ENCODE data around the gene GRIK5. TPM values are rescaled to one million over a fixed set of nuclear protein-coding genes. Genes with fewer than 3 reads are reported as not detected.

Gene GRIK5
- polyA plus RNA-seq, 1 donor (not counting 4 experiments of a cell fraction or from before 2014, with no cell fraction given) = 0.17 TPM

GRCh38 chr19:41994994-41995958 is 74.7 kb downstream of the GRIK5 start:
- TF ChIP-seq CTCF (optimal IDR thresholded peaks at IDR 0.05 in 1 of 3, IDR thresholded peaks at IDR 0.05 in 1 of 3, conservative IDR thresholded peaks at IDR 0.05 in 1 of 3; ENCODE audit: extremely low read depth in 1 of 3, insufficient read depth in 2 of 3, low read length in 3 of 3) (no peak), EZH2 (IDR thresholded peaks at IDR 0.05; ENCODE audit: low read length) (no peak)
- no peaks in the 10 kb centered on the region for H3K9me3 ChIP-seq (ENCODE audit: control insufficient read depth, low read depth, low read length)
- FAIRE-seq (no peak), DNase-seq (ENCODE audit: low read depth, low spot score) (no peak)
- H3K4me2 ChIP-seq (ENCODE audit: control insufficient read depth, extremely low read depth, insufficient read depth, low read depth, low read length) = no peak overlapping the region
- no peaks in the 10 kb centered on the region for H3K79me2 ChIP-seq (ENCODE audit: control insufficient read depth, insufficient read depth, low read length)
- no peak overlapping the region for H3K9ac ChIP-seq (ENCODE audit: control insufficient read depth, extremely low read depth, insufficient read depth, low read length)
- H3K4me1 ChIP-seq (ENCODE audit: control insufficient read depth, extremely low read depth, insufficient read depth, low read length) = no peaks in the 10 kb centered on the region
- no peaks in the 10 kb centered on the region for H3K36me3 ChIP-seq (ENCODE audit: control insufficient read depth in 2 of 2, extremely low read depth in 1 of 2, insufficient read depth in 2 of 2, low read length in 2 of 2)
- no peak overlapping the region for H2AFZ ChIP-seq (ENCODE audit: control insufficient read depth, low read length)
- no peaks in the 10 kb centered on the region for H3K9me1 ChIP-seq (ENCODE audit: control insufficient read depth, extremely low read depth, insufficient read depth, low read length)
- peaks cover 71% of the 10 kb centered on the region for H3K27me3 ChIP-seq (ENCODE audit: control insufficient read depth, extremely low read depth, insufficient read depth, low read length)
- dilution Hi-C loops (cut with MboI; ENCODE audit: extremely low pct_ligation_motif_present, low sequenced_read_pairs) = no loop called here
- H4K20me1 ChIP-seq (ENCODE audit: control insufficient read depth, extremely low read depth, insufficient read depth, low read length) = no peaks in the 10 kb centered on the region
- H3K27ac ChIP-seq (ENCODE audit: control insufficient read depth, insufficient read depth, low read length) = no peak overlapping the region
- H3K4me3 ChIP-seq (ENCODE audit: control insufficient read depth in 2 of 3, extremely low read depth in 1 of 3, insufficient read depth in 2 of 3, low read depth in 1 of 3, low read length in 3 of 3) = no peak overlapping the region

GRCh38 chr19:41994521-41994971 is 75.5 kb downstream of the GRIK5 start:
- no peak for FAIRE-seq

More at GRCh38 chr19:41994521-41994971, 75.5 kb downstream of the GRIK5 start:
- H3K27ac ChIP-seq (ENCODE audit: control insufficient read depth, insufficient read depth, low read length) = no peak overlapping the region
- H3K27me3 ChIP-seq (ENCODE audit: control insufficient read depth, extremely low read depth, insufficient read depth, low read length) = peaks cover 64% of the 10 kb centered on the region
- H3K36me3 ChIP-seq (ENCODE audit: control insufficient read depth in 2 of 2, extremely low read depth in 1 of 2, insufficient read depth in 2 of 2, low read length in 2 of 2) = no peaks in the 10 kb centered on the region
- no peak overlapping the region for H2AFZ ChIP-seq (ENCODE audit: control insufficient read depth, low read length)
- no peaks in the 10 kb centered on the region for H3K9me1 ChIP-seq (ENCODE audit: control insufficient read depth, extremely low read depth, insufficient read depth, low read length)
- H3K79me2 ChIP-seq (ENCODE audit: control insufficient read depth, insufficient read depth, low read length) = no peaks in the 10 kb centered on the region
- H4K20me1 ChIP-seq (ENCODE audit: control insufficient read depth, extremely low read depth, insufficient read depth, low read length) = no peaks in the 10 kb centered on the region
- H3K9ac ChIP-seq (ENCODE audit: control insufficient read depth, extremely low read depth, insufficient read depth, low read length) = no peak overlapping the region
- no peak for DNase-seq (ENCODE audit: low read depth, low spot score)
- TF ChIP-seq CTCF (optimal IDR thresholded peaks at IDR 0.05 in 1 of 3, IDR thresholded peaks at IDR 0.05 in 1 of 3, conservative IDR thresholded peaks at IDR 0.05 in 1 of 3; ENCODE audit: extremely low read depth in 1 of 3, insufficient read depth in 2 of 3, low read length in 3 of 3) = no peak
- no peak for TF ChIP-seq EZH2 (IDR thresholded peaks at IDR 0.05; ENCODE audit: low read length)
- H3K9me3 ChIP-seq (ENCODE audit: control insufficient read depth, low read depth, low read length) = no peaks in the 10 kb centered on the region
- no peak overlapping the region for H3K4me2 ChIP-seq (ENCODE audit: control insufficient read depth, extremely low read depth, insufficient read depth, low read depth, low read length)
- no peaks in the 10 kb centered on the region for H3K4me1 ChIP-seq (ENCODE audit: control insufficient read depth, extremely low read depth, insufficient read depth, low read length)
- dilution Hi-C loops (cut with MboI; ENCODE audit: extremely low pct_ligation_motif_present, low sequenced_read_pairs) = no loop called here
- H3K4me3 ChIP-seq (ENCODE audit: control insufficient read depth in 2 of 3, extremely low read depth in 1 of 3, insufficient read depth in 2 of 3, low read depth in 1 of 3, low read length in 3 of 3) = no peak overlapping the region
